Keratinocyte (primary cell): ENCODE measurements around the gene SNX30.

Experiments
- CTCF ChIP-seq, 3 experiments: IDR thresholded peaks in 1 of 3; conservative IDR thresholded peaks in 1 of 3; optimal IDR thresholded peaks in 1 of 3; 2 replicates in 2 of 3; 3 replicates in 1 of 3; pipeline versions ENCODE3 to v1.5.1; 2011; ENCODE audit warnings: low read length in 3 of 3, mild to moderate bottlenecking in 3 of 3, moderate library complexity in 2 of 3, control low read depth in 1 of 3, inconsistent platforms in 1 of 3; ENCODE audit not compliant: insufficient read depth in 2 of 3; ENCODE audit errors: extremely low read depth in 1 of 3
- EZH2 ChIP-seq: IDR thresholded peaks from one replicate; pipeline ENCODE4 v1.6.1; 2012; ENCODE audit warnings: inconsistent platforms, mild to moderate bottlenecking, low read length, moderate library complexity

- no peak for TF ChIP-seq EZH2
- no peak for TF ChIP-seq CTCF (optimal IDR thresholded peaks at IDR 0.05 in 1 of 3, IDR thresholded peaks at IDR 0.05 in 1 of 3, conservative IDR thresholded peaks at IDR 0.05 in 1 of 3; ENCODE audit: extremely low read depth in 1 of 3, insufficient read depth in 2 of 3, low read length in 3 of 3)
Measured at GRCh38 chr9:112900488-112900887, 149.9 kb downstream of the SNX30 start.
